OCI-LY1 (cell line): ENCODE results near the gene UBA6.

ENCODE experiments used
- H2AFZ ChIP-seq: fragments of 200-600 bp; sonication (generic), shearing (Covaris generic); 2 replicates; pipeline ENCODE4 v1.6.0; 2014; ENCODE audit warnings: antibody characterized with exemption, mild to moderate bottlenecking, low read length
- H3F3A ChIP-seq: fragments of 200-600 bp; sonication (generic), shearing (Covaris generic); 2 replicates; pipeline ENCODE4 v1.6.0; 2014; ENCODE audit warnings: mild to moderate bottlenecking, antibody characterized with exemption, low read length, moderate library complexity; ENCODE audit not compliant: insufficient read depth
- H3K27ac ChIP-seq: fragments of 200-600 bp; sonication (generic); 2 replicates; pipeline ENCODE4 v1.5.1; 2014; ENCODE audit warnings: low read length, mixed run types, mild to moderate bottlenecking, low read depth; ENCODE audit not compliant: poor library complexity, severe bottlenecking
- H3K27me3 ChIP-seq: fragments of 200-600 bp; sonication (generic); 2 replicates; pipeline ENCODE4 v1.6.0; 2014; ENCODE audit warnings: antibody characterized with exemption, mild to moderate bottlenecking, low read length, moderate library complexity; ENCODE audit not compliant: insufficient read depth
- H3K36me3 ChIP-seq: fragments of 200-600 bp; sonication (generic); 2 replicates; pipeline ENCODE4 v1.6.1; 2014; ENCODE audit warnings: mild to moderate bottlenecking, antibody characterized with exemption, low read length, moderate library complexity, mixed read lengths; ENCODE audit not compliant: insufficient read depth
- H3K4me1 ChIP-seq: fragments of 200-600 bp; sonication (generic); 2 replicates; pipeline ENCODE4 v1.5.1; 2014; ENCODE audit warnings: mild to moderate bottlenecking, low read length, moderate library complexity; ENCODE audit not compliant: insufficient read depth, severe bottlenecking
- H3K4me2 ChIP-seq: fragments of 200-600 bp; sonication (generic), shearing (Covaris generic); 2 replicates; pipeline ENCODE4 v1.6.1; 2014; ENCODE audit warnings: low read length
- H3K4me3 ChIP-seq: fragments of 200-600 bp; sonication (generic); 2 replicates; pipeline ENCODE4 v1.5.1; 2014; ENCODE audit warnings: low read length, low read depth, mild to moderate bottlenecking, mixed read lengths; ENCODE audit not compliant: poor library complexity, severe bottlenecking
- H3K79me2 ChIP-seq: fragments of 200-600 bp; shearing (Covaris generic); 2 replicates; pipeline ENCODE4 v1.6.1; 2016; ENCODE audit warnings: mixed run types, low read length, mixed read lengths; ENCODE audit not compliant: insufficient read depth
- H3K9ac ChIP-seq: fragments of 200-600 bp; sonication (generic), shearing (Covaris generic); 2 replicates; pipeline ENCODE4 v1.6.1; 2014; ENCODE audit warnings: mild to moderate bottlenecking, low read length, mixed read lengths
- H3K9me2 ChIP-seq: fragments of 200-600 bp; sonication (generic), shearing (Covaris generic); 2 replicates; pipeline ENCODE4 v1.6.1; 2014; ENCODE audit warnings: low read depth, mild to moderate bottlenecking, low read length, mixed read lengths
- H3K9me3 ChIP-seq: fragments of 200-600 bp; shearing (Covaris generic); 2 replicates; pipeline ENCODE4 v1.6.1; 2014; ENCODE audit warnings: low read length, mixed read lengths
- H4K20me1 ChIP-seq: fragments of 200-600 bp; sonication (generic), shearing (Covaris generic); 2 replicates; pipeline ENCODE4 v1.6.0; 2016; ENCODE audit warnings: mild to moderate bottlenecking, low read length; ENCODE audit not compliant: insufficient read depth
- CTCF ChIP-seq: fragments of 200-600 bp; sonication (generic), shearing (Covaris generic); IDR thresholded peaks from 2 replicates; pipeline ENCODE4 v1.5.1; 2017; ENCODE audit warnings: mild to moderate bottlenecking, antibody characterized with exemption, low read length, moderate library complexity, mixed read lengths
- EZH2 ChIP-seq: fragments of 200-600 bp; sonication (generic), shearing (Covaris generic); IDR thresholded peaks from 2 replicates; pipeline ENCODE4 v1.8.0; 2017; ENCODE audit warnings: borderline replicate concordance, mixed run types, mild to moderate bottlenecking, antibody characterized with exemption, low read length, moderate library complexity, mixed read lengths

UBA6 gene

GRCh38 chr4:67674098-67674497 lies 26.9 kb downstream of the UBA6 start:
- no peak overlapping the region for H3K4me3 ChIP-seq
- H3K27me3 ChIP-seq = no peaks in the 10 kb centered on the region
- H3K9ac ChIP-seq = no peak overlapping the region
- peaks cover 85% of the 10 kb centered on the region for H3K36me3 ChIP-seq
- no peaks in the 10 kb centered on the region for H3K9me2 ChIP-seq
- H3K4me1 ChIP-seq = no peaks in the 10 kb centered on the region
- TF ChIP-seq EZH2 (no peak), CTCF (no peak)
- no peaks in the 10 kb centered on the region for H3F3A ChIP-seq
- 0 out of 2 replicates have a peak, but pooled peaks cover 2% of the 10 kb centered on the region for H3K9me3 ChIP-seq
- H3K4me2 ChIP-seq = no peak overlapping the region
- H2AFZ ChIP-seq = no peak overlapping the region
- H4K20me1 ChIP-seq = no peaks in the 10 kb centered on the region
- no peaks in the 10 kb centered on the region for H3K79me2 ChIP-seq
- H3K27ac ChIP-seq = no peak overlapping the region

GRCh38 chr4:67668315-67668714 lies 32.6 kb downstream of the UBA6 start:
- Histone ChIP-seq H3K36me3 (peaks cover 78% of the 10 kb centered on the region), H2AFZ (no peak overlapping the region), H3K9ac (no peak overlapping the region)

GRCh38 chr4:67660418-67660817 lies 40.5 kb downstream of the UBA6 start:
- Histone ChIP-seq H3K4me2 (no peak overlapping the region), H3K9ac (no peak overlapping the region), H3K9me3 (peaks cover 15% of the 10 kb centered on the region), H3K27ac (no peak overlapping the region), H3F3A (no peaks in the 10 kb centered on the region), H3K79me2 (no peaks in the 10 kb centered on the region), H3K4me3 (no peak overlapping the region), H3K9me2 (peaks cover 4% of the 10 kb centered on the region; the same call in 1 of the 2 replicates), H3K27me3 (no peaks in the 10 kb centered on the region), H3K4me1 (no peaks in the 10 kb centered on the region), H4K20me1 (no peaks in the 10 kb centered on the region), H3K36me3 (peaks cover 80% of the 10 kb centered on the region), H2AFZ (no peak overlapping the region)
- TF ChIP-seq CTCF (no peak), EZH2 (no peak)

More at GRCh38 chr4:67668315-67668714, 32.6 kb downstream of the UBA6 start:
- no peak overlapping the region for H3K4me3 ChIP-seq
- no peaks in the 10 kb centered on the region for H4K20me1 ChIP-seq
- no peaks in the 10 kb centered on the region for H3K4me1 ChIP-seq
- H3K79me2 ChIP-seq = no peaks in the 10 kb centered on the region
- TF ChIP-seq EZH2 (no peak), CTCF (no peak)
- no peaks in the 10 kb centered on the region for H3K9me3 ChIP-seq
- H3K27ac ChIP-seq = no peak overlapping the region
- H3K27me3 ChIP-seq = no peaks in the 10 kb centered on the region
- H3K4me2 ChIP-seq = no peak overlapping the region
- H3K9me2 ChIP-seq = peaks cover 4% of the 10 kb centered on the region; the same call in 1 of the 2 replicates
- no peaks in the 10 kb centered on the region for H3F3A ChIP-seq
